Gastrocnemius medialis (tissue), 4 donors: ENCODE measurements around the gene CAPN2. TPM values are rescaled to one million over a fixed set of nuclear protein-coding genes. Genes with fewer than 3 reads are reported as not detected.

Source experiments
- ATAC-seq, 2 donors: fragments of 150-250 bp; one replicate each; pipeline ENCODE4 v1.9.1; 2016
- DNase-seq, 2 donors: peaks; one replicate each; pipeline ENCODE4 v3.0.0-alpha.2; 2019
- H3K27ac ChIP-seq, 4 donors: fragments of 200-600 bp; sonication (generic); 1 replicate in 1 of 4; 2 replicates in 3 of 4; pipeline ENCODE4 v1.5.1; 2016 to 2018; ENCODE audit warnings: mild to moderate bottlenecking in 2 of 4, moderate library complexity in 1 of 4
- H3K27me3 ChIP-seq, 3 donors: fragments of 200-600 bp; sonication (generic) in 2 of 3; 1 replicate in 1 of 3; 2 replicates in 2 of 3; pipeline versions ENCODE4 v1.5.1 to v1.6.0; 2016 to 2019; ENCODE audit warnings: mild to moderate bottlenecking in 1 of 3, moderate library complexity in 1 of 3
- H3K36me3 ChIP-seq, 2 donors: fragments of 200-600 bp; sonication (generic) in 1 of 2; one replicate each; pipeline ENCODE4 v1.5.1; 2017 to 2018
- H3K4me1 ChIP-seq, 2 donors: fragments of 200-600 bp; sonication (generic) in 1 of 2; one replicate each; pipeline ENCODE4 v1.5.1; 2016 to 2017; ENCODE audit warnings: mild to moderate bottlenecking in 2 of 2
- H3K4me3 ChIP-seq, 4 donors: fragments of 200-600 bp; sonication (generic) in 3 of 4; 1 replicate in 1 of 4; 2 replicates in 3 of 4; pipeline ENCODE4 v1.5.1; 2016 to 2019; ENCODE audit warnings: mild to moderate bottlenecking in 2 of 4
- H3K9me3 ChIP-seq, 3 donors: fragments of 200-600 bp; sonication (generic) in 2 of 3; 1 replicate in 1 of 3; 2 replicates in 2 of 3; pipeline ENCODE4 v1.5.1; 2016 to 2019
- POLR2A ChIP-seq, 2 donors: fragments of 450-650 bp; IDR thresholded peaks; one replicate each; pipeline ENCODE4 v1.6.1; 2017; ENCODE audit warnings: antibody characterized with exemption in 2 of 2, mild to moderate bottlenecking in 2 of 2, moderate library complexity in 2 of 2
- in situ Hi-C, 4 donors: fragments of 200-750 bp; cut with MboI; loops; one replicate each; pipeline versions ENCODE4 v1.15.0 to v1.8.0; 2017; ENCODE audit warnings: low sequenced_read_pairs in 4 of 4
- intact Hi-C: fragments of 100-400 bp; cut with DNase I; formaldehyde crosslinking; loops from one replicate; pipeline ENCODE4 v1.15.1; 2023; ENCODE audit warnings: low total_unique reads
- total RNA-seq, 4 donors: library from RNA; depleted of rRNA; stranded (reverse); fragments of >200 nt; gene quantifications; one replicate each; pipeline versions ENCODE4 v1.1.0 to v1.2.3, GENCODE V29; 2016
- TF ChIP-seq, protein P1 (sequence below), 5 experiments: fragments of 450-650 bp in 3 of 5; fragments of 200-600 bp in 2 of 5; sonication (generic) in 2 of 5; IDR thresholded peaks in 4 of 5; conservative IDR thresholded peaks in 1 of 5; 1 replicate in 4 of 5; 2 replicates in 1 of 5; pipeline ENCODE4 v1.5.1; 2016 to 2019; ENCODE audit warnings: antibody characterized with exemption in 5 of 5, mild to moderate bottlenecking in 3 of 5, moderate library complexity in 3 of 5

CAPN2 gene
- total RNA-seq, 4 donors from 2014 or later: 42.6 to 141 (median 89.4) TPM

DNA sequence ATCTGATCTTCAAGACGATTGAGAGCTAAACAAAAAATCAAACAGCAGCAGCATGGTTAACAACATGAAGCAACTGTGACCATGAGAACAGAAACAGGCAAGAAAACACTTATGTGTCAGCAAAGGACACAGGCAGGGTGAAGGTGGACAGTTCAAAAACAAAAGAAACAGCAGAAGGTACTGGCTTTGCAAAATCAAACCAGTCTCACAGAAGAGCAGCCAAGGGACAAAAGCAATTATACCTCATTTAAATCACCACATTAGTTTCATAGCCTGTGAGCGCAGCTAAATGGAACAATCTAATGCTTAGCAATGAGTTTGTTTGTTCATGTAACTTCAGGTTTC, 59.1 kb downstream of the CAPN2 start:
- no peaks in the 10 kb centered on the region for H3K9me3 ChIP-seq
- no peak for ATAC-seq
- in situ Hi-C loops (no loop called here), intact Hi-C loops (no loop called here)
- peaks cover 0 to 77% of the 10 kb centered on the region in 2 donors for H3K36me3 ChIP-seq
- no peaks in the 10 kb centered on the region for H3K27me3 ChIP-seq
- DNase-seq: no peak
- H3K27ac ChIP-seq: peak overlapping the region; percentile 38 to 62 (median 54)
- no peak for TF ChIP-seq POLR2A (IDR thresholded peaks at IDR 0.05)
- TF ChIP-seq, protein P1, sequence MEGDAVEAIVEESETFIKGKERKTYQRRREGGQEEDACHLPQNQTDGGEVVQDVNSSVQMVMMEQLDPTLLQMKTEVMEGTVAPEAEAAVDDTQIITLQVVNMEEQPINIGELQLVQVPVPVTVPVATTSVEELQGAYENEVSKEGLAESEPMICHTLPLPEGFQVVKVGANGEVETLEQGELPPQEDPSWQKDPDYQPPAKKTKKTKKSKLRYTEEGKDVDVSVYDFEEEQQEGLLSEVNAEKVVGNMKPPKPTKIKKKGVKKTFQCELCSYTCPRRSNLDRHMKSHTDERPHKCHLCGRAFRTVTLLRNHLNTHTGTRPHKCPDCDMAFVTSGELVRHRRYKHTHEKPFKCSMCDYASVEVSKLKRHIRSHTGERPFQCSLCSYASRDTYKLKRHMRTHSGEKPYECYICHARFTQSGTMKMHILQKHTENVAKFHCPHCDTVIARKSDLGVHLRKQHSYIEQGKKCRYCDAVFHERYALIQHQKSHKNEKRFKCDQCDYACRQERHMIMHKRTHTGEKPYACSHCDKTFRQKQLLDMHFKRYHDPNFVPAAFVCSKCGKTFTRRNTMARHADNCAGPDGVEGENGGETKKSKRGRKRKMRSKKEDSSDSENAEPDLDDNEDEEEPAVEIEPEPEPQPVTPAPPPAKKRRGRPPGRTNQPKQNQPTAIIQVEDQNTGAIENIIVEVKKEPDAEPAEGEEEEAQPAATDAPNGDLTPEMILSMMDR (IDR thresholded peaks at IDR 0.05 in 4 of 5, conservative IDR thresholded peaks at IDR 0.05 in 1 of 5): no peak
- H3K4me3 ChIP-seq: no peak overlapping the region
- H3K4me1 ChIP-seq: peaks cover 6 to 15% of the 10 kb centered on the region in 2 donors

DNA sequence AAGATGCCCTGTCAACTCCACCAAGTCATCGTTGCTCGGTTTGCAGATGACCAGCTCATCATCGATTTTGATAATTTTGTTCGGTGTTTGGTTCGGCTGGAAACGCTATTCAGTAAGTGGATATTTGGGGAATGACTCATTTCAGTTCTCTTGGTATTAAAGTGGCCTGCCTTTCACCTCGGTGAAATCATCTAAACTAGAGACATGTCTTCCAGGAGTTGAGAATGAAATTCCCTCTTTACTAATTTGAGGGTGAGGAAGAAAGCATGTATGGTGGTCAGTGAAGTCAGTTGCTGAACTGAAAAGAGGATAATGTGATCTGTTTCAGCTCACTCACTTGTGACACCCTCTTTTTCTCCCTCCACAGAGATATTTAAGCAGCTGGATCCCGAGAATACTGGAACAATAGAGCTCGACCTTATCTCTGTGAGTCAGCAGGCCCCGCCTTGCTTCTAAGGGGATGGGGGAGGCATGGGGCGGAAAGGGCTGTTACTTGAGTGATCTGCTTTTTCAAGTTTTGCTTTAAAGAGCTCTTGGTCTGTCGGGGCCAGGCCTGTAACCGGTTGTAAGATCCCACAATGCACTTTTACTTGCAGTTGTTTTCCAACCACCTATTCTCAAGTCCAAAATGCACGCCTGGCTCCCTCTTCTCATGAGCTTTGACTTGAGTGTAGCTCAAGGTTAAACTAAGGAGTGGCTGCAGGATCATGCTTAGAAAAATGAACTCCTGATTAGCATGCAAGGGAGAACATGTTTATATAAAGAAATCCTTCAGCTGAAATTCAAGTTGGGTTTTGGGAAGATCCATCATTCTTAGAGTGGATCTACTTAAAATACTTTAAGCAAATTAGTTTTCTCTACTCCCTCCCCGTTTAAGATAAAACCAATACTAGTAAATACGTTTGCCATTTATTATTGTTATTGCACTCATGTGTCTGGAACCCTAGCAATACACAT, 59.8 kb downstream of the CAPN2 start:
- H3K4me3 ChIP-seq: no peak overlapping the region
- no peak for DNase-seq
- peaks cover 6 to 15% of the 10 kb centered on the region in 2 donors for H3K4me1 ChIP-seq
- H3K9me3 ChIP-seq: no peaks in the 10 kb centered on the region
- TF ChIP-seq, protein P1 (IDR thresholded peaks at IDR 0.05 in 4 of 5, conservative IDR thresholded peaks at IDR 0.05 in 1 of 5): no peak
- TF ChIP-seq POLR2A (IDR thresholded peaks at IDR 0.05): no peak
- intact Hi-C loops: no loop called here
- H3K27me3 ChIP-seq: no peaks in the 10 kb centered on the region
- peak overlapping the region; percentile 38 to 62 (median 54) for H3K27ac ChIP-seq
- in situ Hi-C loops: no loop called here
- H3K36me3 ChIP-seq: peaks cover 0 to 79% of the 10 kb centered on the region in 2 donors
- peak; percentile 32 to 67 for ATAC-seq

DNA sequence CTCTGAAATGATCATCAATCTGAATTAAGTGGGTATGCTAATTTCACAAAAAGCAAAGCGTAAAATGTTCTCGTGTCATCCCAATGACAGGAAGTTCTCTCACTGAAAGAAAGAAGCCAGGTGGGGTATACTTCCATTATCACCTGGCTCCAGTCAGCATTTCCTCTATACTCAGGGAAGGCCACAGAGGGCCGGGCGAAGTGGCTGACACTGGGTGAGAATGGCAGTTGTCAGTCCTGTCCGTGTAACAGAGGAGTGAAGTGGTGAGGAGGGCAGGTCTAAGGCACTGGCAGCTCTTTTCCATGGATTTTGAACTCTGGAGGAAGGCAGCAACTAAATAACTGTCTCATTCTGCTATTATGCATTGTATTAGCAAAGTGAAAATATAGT, 60.4 kb downstream of the CAPN2 start:
- peaks cover 6 to 15% of the 10 kb centered on the region in 2 donors for H3K4me1 ChIP-seq
- DNase-seq: no peak
- H3K36me3 ChIP-seq: peaks cover 0 to 86% of the 10 kb centered on the region in 2 donors
- intact Hi-C loops (no loop called here), in situ Hi-C loops (no loop called here)
- peak overlapping the region in 3 of 4 donors; percentile 47 to 62 (median 62) for H3K27ac ChIP-seq
- no peak overlapping the region for H3K4me3 ChIP-seq
- ATAC-seq: no peak
- no peak for TF ChIP-seq POLR2A (IDR thresholded peaks at IDR 0.05)
- TF ChIP-seq, protein P1 (IDR thresholded peaks at IDR 0.05 in 4 of 5, conservative IDR thresholded peaks at IDR 0.05 in 1 of 5): no peak
- H3K27me3 ChIP-seq: no peaks in the 10 kb centered on the region
- no peaks in the 10 kb centered on the region for H3K9me3 ChIP-seq

DNA sequence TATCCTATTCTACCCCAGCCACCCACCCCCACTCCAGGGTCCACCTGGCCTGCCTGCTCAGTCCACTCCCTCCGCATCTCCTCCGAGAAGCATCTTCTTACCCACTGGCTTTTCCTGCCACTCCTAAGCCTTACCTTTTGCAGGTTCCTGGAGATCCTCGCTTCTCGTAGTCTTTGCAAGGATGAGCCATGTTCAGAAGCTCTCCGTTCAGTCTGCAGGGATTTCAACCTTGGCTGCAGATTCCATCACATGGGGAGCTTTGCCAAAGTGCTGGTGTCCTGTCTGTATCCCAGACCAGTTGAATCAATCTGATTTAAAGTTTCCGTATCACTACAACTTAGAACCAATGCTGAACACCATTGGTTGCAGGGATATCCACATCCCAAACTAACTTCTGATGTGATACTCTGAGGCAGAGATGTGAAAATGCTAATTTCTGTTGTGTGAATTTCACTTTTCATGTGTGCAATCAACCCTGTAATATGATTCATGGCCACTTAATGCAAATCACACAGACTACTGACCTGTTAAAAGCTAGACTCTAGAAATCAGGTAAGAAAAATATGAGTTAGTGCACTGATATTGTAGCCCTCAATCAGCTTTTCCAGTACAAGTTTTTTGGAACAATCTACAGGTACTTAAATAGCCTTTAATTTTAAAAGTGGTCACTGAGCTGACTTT, 61.9 kb downstream of the CAPN2 start:
- Histone ChIP-seq H3K4me3 (no peak overlapping the region), H3K27ac (peak overlapping the region in 2 of 4 donors; percentile 45 to 64), H3K27me3 (no peaks in the 10 kb centered on the region), H3K4me1 (peaks cover 6 to 15% of the 10 kb centered on the region in 2 donors), H3K36me3 (peaks cover 0 to 97% of the 10 kb centered on the region in 2 donors), H3K9me3 (no peaks in the 10 kb centered on the region)
- ATAC-seq: no peak
- intact Hi-C loops: no loop called here
- no peak for DNase-seq
- in situ Hi-C loops: no loop called here
- no peak for TF ChIP-seq POLR2A (IDR thresholded peaks at IDR 0.05)
- TF ChIP-seq, protein P1 (IDR thresholded peaks at IDR 0.05 in 4 of 5, conservative IDR thresholded peaks at IDR 0.05 in 1 of 5): no peak
